Liver (tissue), 9 donors: Measurements from ENCODE around the gene ST6GAL1. TPM values are rescaled to one million over a fixed set of nuclear protein-coding genes. Genes with fewer than 3 reads are reported as not detected.

Experiments used
- DNase-seq: peaks from one replicate; pipeline ENCODE4 v3.0.0-alpha.2; 2017; ENCODE audit warnings: low spot score
- H3K27ac ChIP-seq, 2 donors: one replicate each; pipeline ENCODE4 v1.7.0; 2013; ENCODE audit warnings: inconsistent platforms in 2 of 2, low read length in 2 of 2, control low read depth in 1 of 2, low read depth in 1 of 2, mild to moderate bottlenecking in 1 of 2
- H3K27me3 ChIP-seq, 4 donors: one replicate each; pipeline versions ENCODE4 v1.6.1 to v1.7.0; 2013; ENCODE audit warnings: low read length in 3 of 4, inconsistent platforms in 1 of 4, mild to moderate bottlenecking in 1 of 4, moderate library complexity in 1 of 4; ENCODE audit not compliant: control insufficient read depth in 4 of 4, insufficient read depth in 4 of 4
- H3K36me3 ChIP-seq, 4 donors: one replicate each; pipeline versions ENCODE4 v1.6.1 to v1.7.0; 2013; ENCODE audit warnings: low read length in 3 of 4, mild to moderate bottlenecking in 3 of 4, low read depth in 1 of 4, moderate library complexity in 1 of 4; ENCODE audit not compliant: control insufficient read depth in 4 of 4, insufficient read depth in 3 of 4
- H3K4me1 ChIP-seq, 4 donors: one replicate each; pipeline versions ENCODE4 v1.6.1 to v1.7.0; 2013; ENCODE audit warnings: low read length in 3 of 4, mild to moderate bottlenecking in 3 of 4, moderate library complexity in 1 of 4; ENCODE audit not compliant: control insufficient read depth in 4 of 4, insufficient read depth in 4 of 4
- H3K4me3 ChIP-seq, 3 donors: one replicate each; pipeline versions ENCODE4 v1.6.1 to v1.7.0; 2013; ENCODE audit warnings: low read length in 3 of 3, control low read depth in 1 of 3, low read depth in 1 of 3, mild to moderate bottlenecking in 1 of 3
- H3K9ac ChIP-seq, 2 donors: one replicate each; pipeline ENCODE4 v1.7.0; 2013; ENCODE audit warnings: low read length in 2 of 2, mild to moderate bottlenecking in 2 of 2, moderate library complexity in 2 of 2, control low read depth in 1 of 2, low read depth in 1 of 2
- H3K9me3 ChIP-seq, 4 donors: one replicate each; pipeline versions ENCODE4 v1.6.1 to v1.7.0; 2013; ENCODE audit warnings: low read length in 3 of 4; ENCODE audit not compliant: control insufficient read depth in 4 of 4
- EGR1 ChIP-seq, 2 donors: IDR thresholded peaks; 2 replicates each; pipeline ENCODE4 v1.6.1; 2016 to 2018; ENCODE audit warnings: antibody characterized with exemption in 2 of 2, low read depth in 2 of 2
- FOXA1 ChIP-seq: IDR thresholded peaks from 2 replicates; pipeline ENCODE4 v1.6.1; 2016; ENCODE audit warnings: antibody characterized with exemption
- FOXA2 ChIP-seq: IDR thresholded peaks from 2 replicates; pipeline ENCODE4 v1.6.1; 2016; ENCODE audit warnings: antibody characterized with exemption
- GABPA ChIP-seq, 2 donors: IDR thresholded peaks in 1 of 2; conservative IDR thresholded peaks in 1 of 2; 2 replicates each; pipeline ENCODE4 v1.6.1; 2016; ENCODE audit warnings: antibody characterized with exemption in 2 of 2, mild to moderate bottlenecking in 1 of 2, moderate library complexity in 1 of 2
- HNF4A ChIP-seq, 2 donors: conservative IDR thresholded peaks; 2 replicates each; pipeline ENCODE4 v1.6.1; 2016; ENCODE audit warnings: antibody characterized with exemption in 2 of 2, mild to moderate bottlenecking in 2 of 2
- HNF4G ChIP-seq: IDR thresholded peaks from 2 replicates; pipeline ENCODE4 v1.6.1; 2016; ENCODE audit warnings: antibody characterized with exemption
- JUND ChIP-seq, 2 donors: IDR thresholded peaks; 2 replicates each; pipeline ENCODE4 v1.6.1; 2016; ENCODE audit warnings: antibody characterized with exemption in 2 of 2
- NR2F2 ChIP-seq: IDR thresholded peaks from 2 replicates; pipeline ENCODE4 v1.6.1; 2016; ENCODE audit warnings: antibody characterized with exemption
- RAD21 ChIP-seq, 2 donors: IDR thresholded peaks; 2 replicates each; pipeline ENCODE4 v1.6.1; 2016; ENCODE audit warnings: antibody characterized with exemption in 2 of 2, mild to moderate bottlenecking in 2 of 2
- RXRA ChIP-seq, 2 donors: IDR thresholded peaks; 2 replicates each; pipeline ENCODE4 v1.6.1; 2017 to 2018; ENCODE audit warnings: antibody characterized with exemption in 2 of 2, mild to moderate bottlenecking in 1 of 2
- SP1 ChIP-seq: IDR thresholded peaks from 2 replicates; pipeline ENCODE4 v1.6.1; 2018; ENCODE audit warnings: antibody characterized with exemption, mild to moderate bottlenecking
- TAF1 ChIP-seq: conservative IDR thresholded peaks from 2 replicates; pipeline ENCODE4 v1.6.1; 2016; ENCODE audit warnings: antibody characterized with exemption, mild to moderate bottlenecking
- YY1 ChIP-seq: IDR thresholded peaks from 2 replicates; pipeline ENCODE4 v1.6.1; 2016; ENCODE audit warnings: antibody characterized with exemption, mild to moderate bottlenecking
- WGBS: extraction: QIAGEN DNeasy Blood & Tissue Kit; methylation state at CpG from one replicate; pipeline ENCODE4 v1.1.7; 2013; 5-methylcytosine and 5-hydroxymethylcytosine counted together
- polyA plus RNA-seq, 2 donors: library from polyadenylated mRNA; stranded (reverse) in 1 of 2; unstranded in 1 of 2; fragments of 200-250 nt in 1 of 2; fragments of >200 nt in 1 of 2; fragmentation: Nextera tagmentation in 1 of 2; extraction: Ambion mirVana in 1 of 2; gene quantifications; one replicate each; pipeline versions ENCODE4 v1.2.1 to v1.2.3, GENCODE V29; 2013 to 2015
- total RNA-seq, 2 donors: library from RNA; depleted of rRNA; stranded (reverse); fragments of >200 nt; gene quantifications; one replicate each; pipeline ENCODE4 v1.2.3, GENCODE V29; 2014
- TF ChIP-seq, protein P1 (sequence below): IDR thresholded peaks from 2 replicates; pipeline ENCODE4 v1.6.1; 2016; ENCODE audit warnings: antibody characterized with exemption
- TF ChIP-seq, protein P2 (sequence below): IDR thresholded peaks from 2 replicates; pipeline ENCODE4 v1.6.1; 2016; ENCODE audit warnings: antibody characterized with exemption, mild to moderate bottlenecking
- TF ChIP-seq, protein P3 (sequence below): fragments of 150-350 bp; IDR thresholded peaks from 2 replicates; pipeline ENCODE4 v1.5.1; 2017; ENCODE audit warnings: improper control_type of control experiment, low read depth, low read length; ENCODE audit not compliant: missing input control
- TF ChIP-seq, protein P4 (sequence below): IDR thresholded peaks from 2 replicates; pipeline ENCODE4 v1.6.1; 2016; ENCODE audit warnings: antibody characterized with exemption
- TF ChIP-seq, protein P5 (sequence below): IDR thresholded peaks from 2 replicates; pipeline ENCODE4 v1.6.1; 2016; ENCODE audit warnings: antibody characterized with exemption
- donor health status: healthy.
- donor health status: healthy.
- donor health status: healthy.
- donor health status: healthy.
- donor health status: healthy.

ST6GAL1 gene
- total and polyA plus RNA-seq, 4 donors, result 102 to 425 (median 328) TPM

DNA sequence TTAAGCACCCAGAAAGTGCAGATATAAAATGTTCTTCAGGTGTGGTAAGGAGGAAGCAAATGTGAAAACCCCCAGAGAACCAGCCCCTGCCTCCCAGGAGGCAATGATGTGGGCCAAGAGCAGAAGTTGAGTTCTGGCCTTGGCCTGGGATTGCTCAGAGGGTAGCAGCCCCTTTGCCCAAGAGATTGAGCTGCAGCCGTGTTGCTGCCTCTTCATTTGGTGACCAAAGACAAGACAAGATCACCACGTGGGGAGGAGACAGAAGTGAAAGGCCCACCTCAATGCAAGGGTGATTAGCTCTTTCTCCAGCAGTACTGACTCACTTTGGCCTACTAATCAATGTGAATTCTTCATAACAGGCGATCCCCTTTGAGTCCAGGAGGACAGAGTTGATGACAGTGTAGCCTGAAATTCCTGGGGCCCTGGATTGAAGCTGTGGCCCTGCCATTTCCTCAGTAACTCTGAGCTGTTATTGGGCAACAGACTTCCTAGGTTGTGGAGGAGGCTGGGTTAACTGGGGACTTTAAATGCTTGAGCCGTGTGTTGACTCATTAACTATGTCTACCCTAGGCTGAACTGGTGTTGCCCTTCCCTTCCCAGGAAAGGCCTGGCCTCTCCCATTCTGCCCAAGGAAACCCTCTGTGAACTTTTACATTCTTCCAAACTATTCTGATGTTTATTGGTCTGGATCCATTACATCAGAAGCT lies 86.5 kb downstream of the ST6GAL1 start:
- Histone ChIP-seq H3K9ac (no peak overlapping the region), H3K4me3 (no peak overlapping the region), H3K27me3 (no peaks in the 10 kb centered on the region), H3K36me3 (no peaks in the 10 kb centered on the region), H3K4me1 (peaks cover 4 to 16% (median 8%) of the 10 kb centered on the region in 4 donors), H3K9me3 (no peaks in the 10 kb centered on the region), H3K27ac (peak overlapping the region in 1 of 2 donors; percentile 8)
- 69% methylated on average over 4 of the region's 4 CpGs for WGBS
- DNase-seq, result no peak
- TF ChIP-seq, protein P1, sequence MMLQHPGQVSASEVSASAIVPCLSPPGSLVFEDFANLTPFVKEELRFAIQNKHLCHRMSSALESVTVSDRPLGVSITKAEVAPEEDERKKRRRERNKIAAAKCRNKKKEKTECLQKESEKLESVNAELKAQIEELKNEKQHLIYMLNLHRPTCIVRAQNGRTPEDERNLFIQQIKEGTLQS, result no peak
- TF ChIP-seq EGR1 (IDR thresholded peaks at IDR 0.05; ENCODE audit: low read depth in 2 of 2) (no peak), RAD21 (IDR thresholded peaks at IDR 0.05) (no peak), HNF4A (conservative IDR thresholded peaks at IDR 0.05) (peak in 1 of 2 donors; percentile 6), NR2F2 (no peak), TAF1 (no peak), FOXA1 (no peak), HNF4G (no peak), YY1 (no peak), JUND (IDR thresholded peaks at IDR 0.05) (no peak), FOXA2 (no peak), RXRA (IDR thresholded peaks at IDR 0.05) (peak; percentile 49 to 57), GABPA (IDR thresholded peaks at IDR 0.05 in 1 of 2, conservative IDR thresholded peaks at IDR 0.05 in 1 of 2) (no peak), SP1 (peak; percentile 15)
- TF ChIP-seq, protein P2, sequence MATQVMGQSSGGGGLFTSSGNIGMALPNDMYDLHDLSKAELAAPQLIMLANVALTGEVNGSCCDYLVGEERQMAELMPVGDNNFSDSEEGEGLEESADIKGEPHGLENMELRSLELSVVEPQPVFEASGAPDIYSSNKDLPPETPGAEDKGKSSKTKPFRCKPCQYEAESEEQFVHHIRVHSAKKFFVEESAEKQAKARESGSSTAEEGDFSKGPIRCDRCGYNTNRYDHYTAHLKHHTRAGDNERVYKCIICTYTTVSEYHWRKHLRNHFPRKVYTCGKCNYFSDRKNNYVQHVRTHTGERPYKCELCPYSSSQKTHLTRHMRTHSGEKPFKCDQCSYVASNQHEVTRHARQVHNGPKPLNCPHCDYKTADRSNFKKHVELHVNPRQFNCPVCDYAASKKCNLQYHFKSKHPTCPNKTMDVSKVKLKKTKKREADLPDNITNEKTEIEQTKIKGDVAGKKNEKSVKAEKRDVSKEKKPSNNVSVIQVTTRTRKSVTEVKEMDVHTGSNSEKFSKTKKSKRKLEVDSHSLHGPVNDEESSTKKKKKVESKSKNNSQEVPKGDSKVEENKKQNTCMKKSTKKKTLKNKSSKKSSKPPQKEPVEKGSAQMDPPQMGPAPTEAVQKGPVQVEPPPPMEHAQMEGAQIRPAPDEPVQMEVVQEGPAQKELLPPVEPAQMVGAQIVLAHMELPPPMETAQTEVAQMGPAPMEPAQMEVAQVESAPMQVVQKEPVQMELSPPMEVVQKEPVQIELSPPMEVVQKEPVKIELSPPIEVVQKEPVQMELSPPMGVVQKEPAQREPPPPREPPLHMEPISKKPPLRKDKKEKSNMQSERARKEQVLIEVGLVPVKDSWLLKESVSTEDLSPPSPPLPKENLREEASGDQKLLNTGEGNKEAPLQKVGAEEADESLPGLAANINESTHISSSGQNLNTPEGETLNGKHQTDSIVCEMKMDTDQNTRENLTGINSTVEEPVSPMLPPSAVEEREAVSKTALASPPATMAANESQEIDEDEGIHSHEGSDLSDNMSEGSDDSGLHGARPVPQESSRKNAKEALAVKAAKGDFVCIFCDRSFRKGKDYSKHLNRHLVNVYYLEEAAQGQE, result no peak
- TF ChIP-seq, protein P3, sequence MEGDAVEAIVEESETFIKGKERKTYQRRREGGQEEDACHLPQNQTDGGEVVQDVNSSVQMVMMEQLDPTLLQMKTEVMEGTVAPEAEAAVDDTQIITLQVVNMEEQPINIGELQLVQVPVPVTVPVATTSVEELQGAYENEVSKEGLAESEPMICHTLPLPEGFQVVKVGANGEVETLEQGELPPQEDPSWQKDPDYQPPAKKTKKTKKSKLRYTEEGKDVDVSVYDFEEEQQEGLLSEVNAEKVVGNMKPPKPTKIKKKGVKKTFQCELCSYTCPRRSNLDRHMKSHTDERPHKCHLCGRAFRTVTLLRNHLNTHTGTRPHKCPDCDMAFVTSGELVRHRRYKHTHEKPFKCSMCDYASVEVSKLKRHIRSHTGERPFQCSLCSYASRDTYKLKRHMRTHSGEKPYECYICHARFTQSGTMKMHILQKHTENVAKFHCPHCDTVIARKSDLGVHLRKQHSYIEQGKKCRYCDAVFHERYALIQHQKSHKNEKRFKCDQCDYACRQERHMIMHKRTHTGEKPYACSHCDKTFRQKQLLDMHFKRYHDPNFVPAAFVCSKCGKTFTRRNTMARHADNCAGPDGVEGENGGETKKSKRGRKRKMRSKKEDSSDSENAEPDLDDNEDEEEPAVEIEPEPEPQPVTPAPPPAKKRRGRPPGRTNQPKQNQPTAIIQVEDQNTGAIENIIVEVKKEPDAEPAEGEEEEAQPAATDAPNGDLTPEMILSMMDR, result no peak
- TF ChIP-seq, protein P4, sequence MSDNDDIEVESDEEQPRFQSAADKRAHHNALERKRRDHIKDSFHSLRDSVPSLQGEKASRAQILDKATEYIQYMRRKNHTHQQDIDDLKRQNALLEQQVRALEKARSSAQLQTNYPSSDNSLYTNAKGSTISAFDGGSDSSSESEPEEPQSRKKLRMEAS, result no peak
- TF ChIP-seq, protein P5, sequence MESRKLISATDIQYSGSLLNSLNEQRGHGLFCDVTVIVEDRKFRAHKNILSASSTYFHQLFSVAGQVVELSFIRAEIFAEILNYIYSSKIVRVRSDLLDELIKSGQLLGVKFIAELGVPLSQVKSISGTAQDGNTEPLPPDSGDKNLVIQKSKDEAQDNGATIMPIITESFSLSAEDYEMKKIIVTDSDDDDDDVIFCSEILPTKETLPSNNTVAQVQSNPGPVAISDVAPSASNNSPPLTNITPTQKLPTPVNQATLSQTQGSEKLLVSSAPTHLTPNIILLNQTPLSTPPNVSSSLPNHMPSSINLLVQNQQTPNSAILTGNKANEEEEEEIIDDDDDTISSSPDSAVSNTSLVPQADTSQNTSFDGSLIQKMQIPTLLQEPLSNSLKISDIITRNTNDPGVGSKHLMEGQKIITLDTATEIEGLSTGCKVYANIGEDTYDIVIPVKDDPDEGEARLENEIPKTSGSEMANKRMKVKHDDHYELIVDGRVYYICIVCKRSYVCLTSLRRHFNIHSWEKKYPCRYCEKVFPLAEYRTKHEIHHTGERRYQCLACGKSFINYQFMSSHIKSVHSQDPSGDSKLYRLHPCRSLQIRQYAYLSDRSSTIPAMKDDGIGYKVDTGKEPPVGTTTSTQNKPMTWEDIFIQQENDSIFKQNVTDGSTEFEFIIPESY, result no peak
